DND-41 (cell line): Measurements from ENCODE around the gene RNASE12.

Experiments used
- ATAC-seq: fragments of 200-7000 bp; cut with Tn5 transposase; 3 replicates; pipeline ENCODE4 v1.9.1; 2021; ENCODE audit warnings: low read depth; ENCODE audit not compliant: insufficient read depth
- DNase-seq: peaks from one replicate; pipeline ENCODE4 v3.0.0-alpha.2; 2020
- H2AFZ ChIP-seq: 2 replicates; pipeline ENCODE4 v1.6.0; 2012; ENCODE audit warnings: low read depth, low read length
- H3K27ac ChIP-seq: 2 replicates; pipeline ENCODE4 v1.5.1; 2012; ENCODE audit warnings: low read length, inconsistent platforms
- H3K27me3 ChIP-seq: fragments of 200-600 bp; sonication (generic); 2 replicates; pipeline ENCODE4 v1.6.0; 2012; ENCODE audit warnings: low read length, mild to moderate bottlenecking, inconsistent platforms; ENCODE audit not compliant: insufficient read depth, poor library complexity
- H3K36me3 ChIP-seq: 2 replicates; pipeline ENCODE4 v1.5.1; 2012; ENCODE audit warnings: low read length, inconsistent platforms; ENCODE audit not compliant: insufficient read depth
- H3K4me1 ChIP-seq: 2 replicates; pipeline ENCODE4 v1.5.1; 2012; ENCODE audit warnings: mild to moderate bottlenecking, low read length; ENCODE audit not compliant: insufficient read depth
- H3K4me2 ChIP-seq: 2 replicates; pipeline ENCODE4 v1.6.0; 2012; ENCODE audit warnings: mild to moderate bottlenecking, moderate library complexity, low read length, inconsistent platforms; ENCODE audit not compliant: insufficient read depth
- H3K4me3 ChIP-seq, 2 experiments: fragments of 200-600 bp in 1 of 2; shearing (Covaris generic) in 1 of 2; 2 replicates each; pipeline ENCODE4 v1.5.1; 2012 to 2016; ENCODE audit warnings: inconsistent platforms in 2 of 2, low read length in 2 of 2, mild to moderate bottlenecking in 2 of 2, low read depth in 1 of 2, moderate library complexity in 1 of 2
- H3K79me2 ChIP-seq: 2 replicates; pipeline ENCODE4 v1.6.0; 2012; ENCODE audit warnings: low read length, inconsistent platforms; ENCODE audit not compliant: insufficient read depth
- H3K9ac ChIP-seq: 2 replicates; pipeline ENCODE4 v1.6.0; 2012; ENCODE audit warnings: low read depth, mild to moderate bottlenecking, inconsistent platforms, low read length, moderate library complexity
- H3K9me3 ChIP-seq: 2 replicates; pipeline ENCODE4 v1.5.1; 2012; ENCODE audit warnings: low read length, moderate library complexity, mild to moderate bottlenecking, inconsistent platforms; ENCODE audit not compliant: insufficient read depth, severe bottlenecking
- H4K20me1 ChIP-seq: 2 replicates; pipeline ENCODE4 v1.6.0; 2012; ENCODE audit warnings: low read length; ENCODE audit not compliant: insufficient read depth
- CTCF ChIP-seq: IDR thresholded peaks from 2 replicates; pipeline ENCODE4 v1.5.1; 2012; ENCODE audit warnings: borderline replicate concordance, low read length, moderate library complexity, mild to moderate bottlenecking; ENCODE audit not compliant: poor library complexity, severe bottlenecking; ENCODE audit errors: extremely low read depth
- EZH2 ChIP-seq: IDR thresholded peaks from 3 replicates; pipeline ENCODE4 v1.6.1; 2012; ENCODE audit warnings: borderline replicate concordance, low read depth, mild to moderate bottlenecking, moderate library complexity, low read length, inconsistent platforms; ENCODE audit not compliant: severe bottlenecking

RNASE12 gene

GRCh38 chr14:20556500-20557211 is 34.5 kb downstream of the RNASE12 start:
- H2AFZ ChIP-seq = no peak overlapping the region
- TF ChIP-seq EZH2 (no peak), CTCF (no peak)

GRCh38 chr14:20555845-20556244 is 35.3 kb downstream of the RNASE12 start:
- Histone ChIP-seq H3K4me2 (no peak overlapping the region), H3K9ac (no peak overlapping the region), H3K27ac (no peak overlapping the region), H2AFZ (no peak overlapping the region), H3K9me3 (no peaks in the 10 kb centered on the region), H3K27me3 (peaks cover 1% of the 10 kb centered on the region), H4K20me1 (no peaks in the 10 kb centered on the region), H3K4me1 (no peaks in the 10 kb centered on the region), H3K4me3 (no peak overlapping the region), H3K79me2 (no peaks in the 10 kb centered on the region), H3K36me3 (no peaks in the 10 kb centered on the region)
- TF ChIP-seq EZH2 (no peak), CTCF (no peak)
- DNase-seq (no peak), ATAC-seq (no peak)

More at GRCh38 chr14:20556500-20557211, 34.5 kb downstream of the RNASE12 start:
- Histone ChIP-seq H3K4me2 (no peak overlapping the region), H3K79me2 (no peaks in the 10 kb centered on the region), H4K20me1 (no peaks in the 10 kb centered on the region), H3K27me3 (peaks cover 4% of the 10 kb centered on the region), H3K4me3 (no peak overlapping the region), H3K36me3 (no peaks in the 10 kb centered on the region), H3K4me1 (no peaks in the 10 kb centered on the region), H3K9me3 (no peaks in the 10 kb centered on the region), H3K27ac (no peak overlapping the region), H3K9ac (no peak overlapping the region)
- DNase-seq (no peak), ATAC-seq (no peak)

GRCh38 chr14:20553024-20553423 is 38.2 kb downstream of the RNASE12 start:
- no peak overlapping the region for H3K4me3 ChIP-seq
- no peak overlapping the region for H3K27ac ChIP-seq
- H4K20me1 ChIP-seq = no peaks in the 10 kb centered on the region
- H3K79me2 ChIP-seq = no peaks in the 10 kb centered on the region
- DNase-seq (no peak), ATAC-seq (no peak)
- H2AFZ ChIP-seq = no peak overlapping the region
- TF ChIP-seq CTCF = no peak
- no peak for TF ChIP-seq EZH2
- H3K9ac ChIP-seq = no peak overlapping the region
- peaks cover 3% of the 10 kb centered on the region for H3K27me3 ChIP-seq
- H3K4me2 ChIP-seq = no peak overlapping the region
- H3K36me3 ChIP-seq = no peaks in the 10 kb centered on the region
- H3K4me1 ChIP-seq = no peaks in the 10 kb centered on the region
- H3K9me3 ChIP-seq = no peaks in the 10 kb centered on the region
